IMR-90 (cell line): ENCODE measurements around the gene PRF1. TPM values are rescaled to one million over a fixed set of nuclear protein-coding genes. Genes with fewer than 3 reads are reported as not detected.

ENCODE experiments used
- ATAC-seq: fragments of 200-7000 bp; cut with Tn5 transposase; 2 replicates; pipeline ENCODE4 v1.9.1; 2020; ENCODE audit warnings: low read depth, mild to moderate bottlenecking, moderate library complexity
- BruUV-seq: library from RNA; stranded (reverse); fragments of 400-500 nt; replicated peaks from 2 replicates; lab custom pipeline; 2021; lab: Mats Ljungman, UMichigan
- CTCF ChIA-PET: fragments of 300-600 bp; formaldehyde crosslinking; extraction: SDS; loops from one replicate; lab custom pipeline; 2021; ENCODE audit warnings: antibody characterized with exemption; lab: Yijun Ruan, JAX
- POLR2A ChIA-PET: fragments of 300-600 bp; sonication (Branson Sonifier 250); formaldehyde crosslinking; loops from one replicate; lab custom pipeline; 2022; ENCODE audit warnings: antibody characterized with exemption; ENCODE audit not compliant: unreplicated experiment; lab: Charles Lee
- DNase-seq: peaks from one replicate; pipeline ENCODE4 v3.0.0; 2013
- H2AFZ ChIP-seq: replicated peaks from 2 replicates; pipeline ENCODE3; 2013; ENCODE audit warnings: low read length, mild to moderate bottlenecking; ENCODE audit not compliant: poor library complexity
- H2AK5ac ChIP-seq: 2 replicates; pipeline ENCODE4 v1.6.1; 2013; ENCODE audit warnings: low read depth, low read length, inconsistent platforms
- H2AK9ac ChIP-seq: replicated peaks from 2 replicates; pipeline ENCODE3; 2013; ENCODE audit warnings: mild to moderate bottlenecking, low read depth, low read length, moderate library complexity; ENCODE audit not compliant: poor library complexity
- H2BK120ac ChIP-seq: 2 replicates; pipeline ENCODE4 v1.6.1; 2013; ENCODE audit warnings: low read depth, low read length, inconsistent platforms
- H2BK15ac ChIP-seq: 3 replicates; pipeline ENCODE4 v1.6.1; 2013; ENCODE audit warnings: low read depth, low read length, inconsistent platforms
- H2BK20ac ChIP-seq: 2 replicates; pipeline ENCODE4 v1.6.1; 2013; ENCODE audit warnings: low read depth, mild to moderate bottlenecking, inconsistent platforms, low read length, moderate library complexity
- H2BK5ac ChIP-seq: 2 replicates; pipeline ENCODE4 v1.6.1; 2013; ENCODE audit warnings: mild to moderate bottlenecking, low read depth, low read length, inconsistent platforms; ENCODE audit not compliant: poor library complexity, severe bottlenecking
- H3K14ac ChIP-seq: replicated peaks from 2 replicates; pipeline ENCODE4 v1.6.1; 2013; ENCODE audit warnings: low read depth, low read length, inconsistent platforms
- H3K18ac ChIP-seq: 2 replicates; pipeline ENCODE4 v1.6.1; 2013; ENCODE audit warnings: low read depth, low read length, control low read depth
- H3K23ac ChIP-seq: 2 replicates; pipeline ENCODE4 v1.6.1; 2013; ENCODE audit warnings: low read depth, low read length, inconsistent platforms
- H3K27ac ChIP-seq: 2 replicates; pipeline ENCODE4 v1.5.1; 2013; ENCODE audit warnings: mild to moderate bottlenecking, control low read depth, low read length; ENCODE audit not compliant: insufficient read depth
- H3K27me3 ChIP-seq: 2 replicates; pipeline ENCODE4 v1.6.1; 2013; ENCODE audit warnings: low read length; ENCODE audit not compliant: control insufficient read depth, insufficient read depth
- H3K36me3 ChIP-seq: 2 replicates; pipeline ENCODE4 v1.6.1; 2013; ENCODE audit warnings: low read length, mixed read lengths; ENCODE audit not compliant: control insufficient read depth, insufficient read depth
- H3K4ac ChIP-seq: 2 replicates; pipeline ENCODE4 v1.6.1; 2013; ENCODE audit warnings: low read depth, low read length, inconsistent platforms
- H3K4me1 ChIP-seq: 2 replicates; pipeline ENCODE4 v1.6.1; 2013; ENCODE audit warnings: low read length, mixed read lengths; ENCODE audit not compliant: control insufficient read depth, insufficient read depth
- H3K4me2 ChIP-seq: 2 replicates; pipeline ENCODE4 v1.6.1; 2013; ENCODE audit warnings: low read depth, mild to moderate bottlenecking, control low read depth, low read length, moderate library complexity
- H3K4me3 ChIP-seq: 2 replicates; pipeline ENCODE4 v1.5.1; 2013; ENCODE audit warnings: low read depth, mild to moderate bottlenecking, control low read depth, low read length, moderate library complexity; ENCODE audit not compliant: insufficient read depth
- H3K56ac ChIP-seq: 2 replicates; pipeline ENCODE4 v1.6.1; 2013; ENCODE audit warnings: low read length, inconsistent platforms; ENCODE audit not compliant: insufficient read depth; ENCODE audit errors: extremely low read depth
- H3K79me1 ChIP-seq, 2 experiments: 2 replicates each; pipeline ENCODE4 v1.6.1; 2013; ENCODE audit warnings: low read length in 2 of 2, inconsistent platforms in 1 of 2, low read depth in 1 of 2
- H3K9ac ChIP-seq: 2 replicates; pipeline ENCODE4 v1.6.1; 2013; ENCODE audit warnings: low read depth, low read length, control low read depth
- H3K9me1 ChIP-seq: 2 replicates; pipeline ENCODE4 v1.6.1; 2013; ENCODE audit warnings: low read length, inconsistent platforms; ENCODE audit not compliant: insufficient read depth
- H3K9me3 ChIP-seq: 2 replicates; pipeline ENCODE4 v1.6.1; 2013; ENCODE audit warnings: low read length; ENCODE audit not compliant: control insufficient read depth, insufficient read depth
- H4K20me1 ChIP-seq: 2 replicates; pipeline ENCODE4 v1.6.1; 2013; ENCODE audit warnings: low read length, inconsistent platforms; ENCODE audit not compliant: insufficient read depth
- H4K5ac ChIP-seq: 2 replicates; pipeline ENCODE4 v1.6.1; 2013; ENCODE audit warnings: mild to moderate bottlenecking, low read depth, low read length, control low read depth
- H4K8ac ChIP-seq, 2 experiments: 2 replicates each; pipeline ENCODE4 v1.6.1; 2013; ENCODE audit warnings: low read depth in 2 of 2, low read length in 2 of 2, control low read depth in 1 of 2, inconsistent platforms in 1 of 2
- H4K91ac ChIP-seq: 2 replicates; pipeline ENCODE4 v1.6.1; 2013; ENCODE audit warnings: low read depth, low read length, inconsistent platforms; ENCODE audit not compliant: insufficient read depth
- CEBPB ChIP-seq: IDR thresholded peaks from 2 replicates; pipeline ENCODE4 v1.6.1; 2012; ENCODE audit warnings: low read depth, low read length, improper control_type of control experiment
- CHD1 ChIP-seq: IDR thresholded peaks from 2 replicates; pipeline ENCODE4 v1.6.1; 2012; ENCODE audit warnings: low read depth, low read length, improper control_type of control experiment
- ELK1 ChIP-seq: fragments of 150-350 bp; IDR thresholded peaks from 2 replicates; pipeline ENCODE4 v1.6.1; 2016; ENCODE audit warnings: low read depth, mild to moderate bottlenecking, low read length, moderate library complexity, borderline replicate concordance
- FOS ChIP-seq: fragments of 150-350 bp; IDR thresholded peaks from 2 replicates; pipeline ENCODE4 v1.6.1; 2016; ENCODE audit warnings: low read depth, low read length
- MAFK ChIP-seq: IDR thresholded peaks from 2 replicates; pipeline ENCODE4 v1.6.1; 2012; ENCODE audit warnings: low read depth, low read length, improper control_type of control experiment
- MAZ ChIP-seq: IDR thresholded peaks from 2 replicates; pipeline ENCODE4 v1.6.1; 2012; ENCODE audit warnings: low read depth, mild to moderate bottlenecking, low read length, improper control_type of control experiment, moderate library complexity, borderline replicate concordance
- MXI1 ChIP-seq: IDR thresholded peaks from 2 replicates; pipeline ENCODE4 v1.6.1; 2012; ENCODE audit warnings: low read depth, mild to moderate bottlenecking, low read length, moderate library complexity, borderline replicate concordance
- NFE2L2 ChIP-seq: fragments of 150-350 bp; IDR thresholded peaks from 2 replicates; pipeline ENCODE4 v1.6.1; 2016; ENCODE audit warnings: low read depth, mild to moderate bottlenecking, low read length
- POLR2A ChIP-seq: IDR thresholded peaks from 2 replicates; pipeline ENCODE4 v1.6.1; 2012; ENCODE audit warnings: mild to moderate bottlenecking, low read depth, low read length
- RCOR1 ChIP-seq: IDR thresholded peaks from 2 replicates; pipeline ENCODE4 v1.6.1; 2012; ENCODE audit warnings: mild to moderate bottlenecking, low read length, improper control_type of control experiment; ENCODE audit not compliant: insufficient replicate concordance
- RFX5 ChIP-seq: IDR thresholded peaks from 2 replicates; pipeline ENCODE4 v1.8.0; 2012; ENCODE audit warnings: low read depth, mild to moderate bottlenecking, low read length, moderate library complexity
- SMC3 ChIP-seq: fragments of 150-350 bp; IDR thresholded peaks from 2 replicates; pipeline ENCODE4 v1.6.1; 2016; ENCODE audit warnings: low read depth, mild to moderate bottlenecking, antibody characterized with exemption, low read length, moderate library complexity
- USF2 ChIP-seq: fragments of 150-350 bp; IDR thresholded peaks from 2 replicates; pipeline ENCODE4 v1.6.1; 2017; ENCODE audit warnings: mild to moderate bottlenecking, antibody characterized with exemption, low read length, low read depth
- WGBS, 2 experiments: methylation state at CpG; one replicate each; pipeline versions ENCODE4 v1.1.5 to v1.1.7; 2013; ENCODE audit warnings: missing lambda C conversion rate in 2 of 2; ENCODE audit not compliant: insufficient read length in 1 of 2; ENCODE audit errors: extremely low coverage in 2 of 2; 5-methylcytosine and 5-hydroxymethylcytosine counted together
- dilution Hi-C: fragments of 300-500 bp; cut with HindIII; formaldehyde crosslinking; loops from one replicate; pipeline ENCODE4 v1.14.3; 2018; ENCODE audit warnings: low sequenced_read_pairs; ENCODE audit not compliant: unreplicated experiment
- in situ Hi-C: fragments of 300-500 bp; cut with MboI; formaldehyde crosslinking; loops from 3 replicates; pipeline ENCODE4 v1.14.3; 2019; ENCODE audit warnings: low sequenced_read_pairs, inconsistent platforms, mixed read lengths
- intact Hi-C: fragments of 100-400 bp; cut with micrococcal nuclease; formaldehyde crosslinking; loops from 2 replicates; pipeline ENCODE4 v1.10.0; 2022
- polyA plus RNA-seq, 3 experiments: library from polyadenylated mRNA; depleted of rRNA; stranded (reverse); fragments of >200 nt; gene quantifications; 2 replicates each; pipeline ENCODE4 v1.2.3, GENCODE V29; 2012; ENCODE audit warnings: low replicate concordance in 1 of 3
- total RNA-seq: library from RNA; depleted of rRNA; stranded (reverse); fragments of >200 nt; gene quantifications from 2 replicates; pipeline ENCODE4 v1.2.3, GENCODE V29; 2012
- TF ChIP-seq, protein P1 (sequence below): conservative IDR thresholded peaks from 2 replicates; pipeline ENCODE4 v1.5.1; 2012; ENCODE audit warnings: mild to moderate bottlenecking, low read depth, low read length, improper control_type of control experiment

Gene PRF1
- total and polyA plus RNA-seq, 2 of the 4 experiments (the other 2 are of a cell fraction) = not detected

- no peak for DNase-seq
- H2BK5ac ChIP-seq = no peak overlapping the region
- no peaks in the 10 kb centered on the region for H4K20me1 ChIP-seq
- no peak overlapping the region for H3K18ac ChIP-seq
- H2AFZ ChIP-seq = peak overlapping the region; percentile 25
- H3K14ac ChIP-seq = no peak overlapping the region
- CTCF ChIA-PET = interaction anchor here (0.6 to 1.4 kb wide), 2 partner anchors 80 to 185 kb away, joined by 3 to 4 read pairs; no protein-coding TSS in a partner anchor
- no peaks in the 10 kb centered on the region for H3K36me3 ChIP-seq
- H3K4ac ChIP-seq = no peak overlapping the region
- POLR2A ChIA-PET = no interaction called here
- 0 out of 2 replicates have a peak, but pooled peaks cover 3% of the 10 kb centered on the region for H3K9me1 ChIP-seq
- dilution Hi-C loops (no loop called here), intact Hi-C loops (no loop called here), in situ Hi-C loops (no loop called here)
- 0 out of 2 replicates have a peak, but pooled peaks cover 2% of the 10 kb centered on the region for H3K4me1 ChIP-seq
- no peak overlapping the region for H2AK5ac ChIP-seq
- H3K27ac ChIP-seq = no peak overlapping the region
- no TSS peak for BruUV-seq
- TF ChIP-seq SMC3 = no peak
- no peak for TF ChIP-seq MXI1
- no peak for TF ChIP-seq CHD1
- TF ChIP-seq USF2 = no peak
- no peak for TF ChIP-seq MAFK
- no peak for TF ChIP-seq FOS
- no peak for TF ChIP-seq CEBPB
- TF ChIP-seq ELK1 = no peak
- no peak for TF ChIP-seq POLR2A
- TF ChIP-seq RCOR1 = no peak
- no peak for TF ChIP-seq NFE2L2
- no peak for TF ChIP-seq MAZ
- TF ChIP-seq RFX5 = no peak
- TF ChIP-seq, protein P1, sequence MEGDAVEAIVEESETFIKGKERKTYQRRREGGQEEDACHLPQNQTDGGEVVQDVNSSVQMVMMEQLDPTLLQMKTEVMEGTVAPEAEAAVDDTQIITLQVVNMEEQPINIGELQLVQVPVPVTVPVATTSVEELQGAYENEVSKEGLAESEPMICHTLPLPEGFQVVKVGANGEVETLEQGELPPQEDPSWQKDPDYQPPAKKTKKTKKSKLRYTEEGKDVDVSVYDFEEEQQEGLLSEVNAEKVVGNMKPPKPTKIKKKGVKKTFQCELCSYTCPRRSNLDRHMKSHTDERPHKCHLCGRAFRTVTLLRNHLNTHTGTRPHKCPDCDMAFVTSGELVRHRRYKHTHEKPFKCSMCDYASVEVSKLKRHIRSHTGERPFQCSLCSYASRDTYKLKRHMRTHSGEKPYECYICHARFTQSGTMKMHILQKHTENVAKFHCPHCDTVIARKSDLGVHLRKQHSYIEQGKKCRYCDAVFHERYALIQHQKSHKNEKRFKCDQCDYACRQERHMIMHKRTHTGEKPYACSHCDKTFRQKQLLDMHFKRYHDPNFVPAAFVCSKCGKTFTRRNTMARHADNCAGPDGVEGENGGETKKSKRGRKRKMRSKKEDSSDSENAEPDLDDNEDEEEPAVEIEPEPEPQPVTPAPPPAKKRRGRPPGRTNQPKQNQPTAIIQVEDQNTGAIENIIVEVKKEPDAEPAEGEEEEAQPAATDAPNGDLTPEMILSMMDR = no peak
- ATAC-seq = peak; percentile 29; the same call in 1 of the 2 replicates
- 82% methylated on average over 2 of the region's 12 CpGs; no CpG with 5 or more reads in 1 of the 2 experiments for WGBS, 2 experiments
- no peak overlapping the region for H2BK120ac ChIP-seq
- H3K79me1 ChIP-seq = no peaks in the 10 kb centered on the region
- peaks cover 8% of the 10 kb centered on the region for H3K27me3 ChIP-seq
- H4K8ac ChIP-seq = no peak overlapping the region
- no peak overlapping the region for H2BK20ac ChIP-seq
- no peaks in the 10 kb centered on the region for H3K9me3 ChIP-seq
- H3K56ac ChIP-seq = no peak overlapping the region
- H4K5ac ChIP-seq = no peak overlapping the region
- H2AK9ac ChIP-seq = peak overlapping the region; percentile 6
- H3K4me3 ChIP-seq = no peak overlapping the region
- H3K23ac ChIP-seq = no peak overlapping the region
- no peak overlapping the region for H3K4me2 ChIP-seq
- no peak overlapping the region for H3K9ac ChIP-seq
- H2BK15ac ChIP-seq = no peak overlapping the region
- H4K91ac ChIP-seq = no peak overlapping the region
These were observed 26.4 kb downstream of the PRF1 start for GRCh38 chr10:70575874-70576802.
